HepG2 (cell line): ENCODE measurements around the gene GPHN.

Experiments used
- HCFC1 ChIP-seq: fragments of 150-350 bp; IDR thresholded peaks from 2 replicates; pipeline ENCODE4 v1.6.1; 2014; ENCODE audit warnings: low read depth, low read length
- JUNB ChIP-seq: sonication (generic); formaldehyde crosslinking; IDR thresholded peaks from 2 replicates; pipeline ENCODE4 v1.8.0; 2022; ENCODE audit warnings: missing genetic modification reagents, mild to moderate bottlenecking, borderline replicate concordance
- KDM1A ChIP-seq: IDR thresholded peaks from 2 replicates; pipeline ENCODE4 v1.6.1; 2016; ENCODE audit warnings: missing compliant biosample characterization
- SRSF9 ChIP-seq: fragments of 200-400 bp; formaldehyde crosslinking; IDR thresholded peaks from 2 replicates; pipeline ENCODE4 v1.6.1; 2018; ENCODE audit warnings: borderline replicate concordance, mild to moderate bottlenecking, low read depth, low read length; ENCODE audit not compliant: insufficient read depth, poor library complexity, severe bottlenecking
- TF ChIP-seq, protein P1 (sequence below): sonication (generic); formaldehyde crosslinking; conservative IDR thresholded peaks from 2 replicates; pipeline ENCODE4 v1.4.0; 2020; ENCODE audit warnings: missing genetic modification reagents
- TF ChIP-seq, protein P2 (sequence below): sonication (generic); formaldehyde crosslinking; IDR thresholded peaks from 2 replicates; pipeline ENCODE4 v1.8.1; 2022; ENCODE audit warnings: mild to moderate bottlenecking, missing genetic modification reagents

DNA sequence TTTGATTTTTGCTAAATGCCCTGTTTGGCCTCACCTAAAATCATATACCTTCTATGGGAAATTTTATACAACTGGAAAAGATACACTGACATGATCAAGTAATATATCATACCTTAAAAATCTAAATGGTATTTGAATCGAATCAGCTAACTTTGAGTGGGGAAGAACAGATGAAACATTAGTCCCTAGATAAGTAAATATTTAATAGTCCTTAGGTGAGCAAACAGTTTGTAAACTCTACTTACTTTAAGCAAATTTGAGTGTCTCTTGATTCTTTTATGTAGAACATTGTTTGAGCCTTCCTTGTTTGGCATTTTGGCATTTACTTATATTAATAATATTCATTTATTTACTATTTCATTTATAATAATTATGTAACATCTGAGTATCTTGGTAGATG lies 485.6 kb downstream of the GPHN start:
- TF ChIP-seq KDM1A (no peak), SRSF9 (no peak), HCFC1 (no peak), JUNB (CRISPR knock-in tag) (no peak)
- TF ChIP-seq, protein P1, sequence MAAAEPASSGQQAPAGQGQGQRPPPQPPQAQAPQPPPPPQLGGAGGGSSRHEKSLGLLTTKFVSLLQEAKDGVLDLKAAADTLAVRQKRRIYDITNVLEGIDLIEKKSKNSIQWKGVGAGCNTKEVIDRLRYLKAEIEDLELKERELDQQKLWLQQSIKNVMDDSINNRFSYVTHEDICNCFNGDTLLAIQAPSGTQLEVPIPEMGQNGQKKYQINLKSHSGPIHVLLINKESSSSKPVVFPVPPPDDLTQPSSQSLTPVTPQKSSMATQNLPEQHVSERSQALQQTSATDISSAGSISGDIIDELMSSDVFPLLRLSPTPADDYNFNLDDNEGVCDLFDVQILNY (CRISPR knock-in tag): no peak
- TF ChIP-seq, protein P2, sequence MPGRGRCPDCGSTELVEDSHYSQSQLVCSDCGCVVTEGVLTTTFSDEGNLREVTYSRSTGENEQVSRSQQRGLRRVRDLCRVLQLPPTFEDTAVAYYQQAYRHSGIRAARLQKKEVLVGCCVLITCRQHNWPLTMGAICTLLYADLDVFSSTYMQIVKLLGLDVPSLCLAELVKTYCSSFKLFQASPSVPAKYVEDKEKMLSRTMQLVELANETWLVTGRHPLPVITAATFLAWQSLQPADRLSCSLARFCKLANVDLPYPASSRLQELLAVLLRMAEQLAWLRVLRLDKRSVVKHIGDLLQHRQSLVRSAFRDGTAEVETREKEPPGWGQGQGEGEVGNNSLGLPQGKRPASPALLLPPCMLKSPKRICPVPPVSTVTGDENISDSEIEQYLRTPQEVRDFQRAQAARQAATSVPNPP (CRISPR knock-in tag): no peak
